HepG2 (cell line): ENCODE measurements around the gene PUS7. TPM values are rescaled to one million over a fixed set of nuclear protein-coding genes. Genes with fewer than 3 reads are reported as not detected.

Experiments
- ATAC-seq: fragments of 200-7000 bp; cut with Tn5 transposase; 3 replicates; pipeline ENCODE4 v1.9.1; 2020; ENCODE audit warnings: mild to moderate bottlenecking, moderate library complexity
- BruUV-seq: library from RNA; stranded (reverse); fragments of 400-500 nt; replicated peaks from 2 replicates; lab custom pipeline; 2021; lab: Mats Ljungman, UMichigan
- CTCF ChIA-PET: fragments of 300-600 bp; formaldehyde crosslinking; extraction: SDS; loops from one replicate; lab custom pipeline; 2021; ENCODE audit warnings: low total read pairs, inconsistent platforms, low intra/inter-chr PET ratio; lab: Yijun Ruan, JAX
- POLR2A ChIA-PET: fragments of 350-600 bp; sonication (Branson Sonifier 250); formaldehyde crosslinking; loops from one replicate; lab custom pipeline; 2020; ENCODE audit warnings: antibody characterized with exemption, inconsistent platforms; lab: Yijun Ruan, JAX
- DNase-seq: peaks from one replicate; pipeline ENCODE4 v3.0.0-alpha.2; 2015; ENCODE audit warnings: low spot score
- FAIRE-seq: peaks from 3 replicates; lab custom pipeline; 2011; peaks lifted over from hg19 to GRCh38; lab: Jason Lieb, UNC
- H2AFZ ChIP-seq: one replicate; pipeline ENCODE4 v1.6.1; 2011; ENCODE audit warnings: low read length, inconsistent platforms
- H3K27ac ChIP-seq: fragments of 300-600 bp; 3 replicates; pipeline ENCODE4 v1.8.0; 2011; ENCODE audit warnings: mixed run types, mild to moderate bottlenecking, mixed read lengths, low read length, inconsistent platforms; ENCODE audit not compliant: insufficient read depth; ENCODE audit errors: extremely low read length
- H3K27me3 ChIP-seq, 2 experiments: fragments of 200-600 bp in 1 of 2; 2 replicates in 1 of 2; 3 replicates in 1 of 2; pipeline versions ENCODE4 v1.6.0 to v1.8.0; 2011; ENCODE audit warnings: low read length in 2 of 2, mild to moderate bottlenecking in 2 of 2, moderate library complexity in 2 of 2, inconsistent platforms in 1 of 2; ENCODE audit not compliant: insufficient read depth in 2 of 2, control insufficient read depth in 1 of 2
- H3K36me3 ChIP-seq, 2 experiments: fragments of 200-600 bp in 1 of 2; replicated peaks in 1 of 2; 2 replicates in 1 of 2; 3 replicates in 1 of 2; pipeline versions ENCODE4 v1.5.1 to v1.8.0; 2011; ENCODE audit warnings: low read length in 2 of 2, inconsistent platforms in 1 of 2; ENCODE audit not compliant: insufficient read depth in 2 of 2, control insufficient read depth in 1 of 2
- H3K4me1 ChIP-seq: 2 replicates; pipeline ENCODE4 v1.5.1; 2012; ENCODE audit warnings: low read length, inconsistent platforms; ENCODE audit not compliant: insufficient read depth
- H3K4me2 ChIP-seq: 2 replicates; pipeline ENCODE4 v1.6.0; 2011; ENCODE audit warnings: low read depth, low read length, inconsistent platforms
- H3K4me3 ChIP-seq, 3 experiments: fragments of 200-600 bp in 1 of 3; sonication (generic), shearing (Covaris generic) in 1 of 3; replicated peaks in 1 of 3; 2 replicates each; pipeline ENCODE4 v1.5.1; 2011 to 2016; ENCODE audit warnings: low read length in 3 of 3, inconsistent platforms in 2 of 3, low read depth in 2 of 3, mild to moderate bottlenecking in 2 of 3, control low read depth in 1 of 3, mixed read lengths in 1 of 3; ENCODE audit not compliant: insufficient read depth in 1 of 3
- H3K79me2 ChIP-seq: one replicate; pipeline ENCODE4 v1.6.1; 2011; ENCODE audit warnings: low read length, inconsistent platforms; ENCODE audit not compliant: insufficient read depth
- H3K9ac ChIP-seq: 2 replicates; pipeline ENCODE4 v1.6.0; 2011; ENCODE audit warnings: mild to moderate bottlenecking, low read depth, low read length, inconsistent platforms; ENCODE audit not compliant: insufficient read depth
- H3K9me3 ChIP-seq: 2 replicates; pipeline ENCODE4 v1.5.1; 2012; ENCODE audit warnings: mild to moderate bottlenecking, low read length
- H4K20me1 ChIP-seq: 2 replicates; pipeline ENCODE4 v1.6.0; 2011; ENCODE audit warnings: inconsistent platforms, mild to moderate bottlenecking, low read length, moderate library complexity; ENCODE audit not compliant: insufficient read depth
- ARHGAP35 ChIP-seq: sonication (generic); formaldehyde crosslinking; IDR thresholded peaks from 2 replicates; pipeline ENCODE4 v1.9.0; 2022; ENCODE audit warnings: mild to moderate bottlenecking, inconsistent platforms, moderate library complexity, missing genetic modification reagents, borderline replicate concordance
- HDAC2 ChIP-seq: sonication (generic); formaldehyde crosslinking; IDR thresholded peaks from 2 replicates; pipeline ENCODE4 v1.4.0; 2020; ENCODE audit warnings: missing genetic modification reagents
- POLR2A ChIP-seq, 2 experiments: IDR thresholded peaks; 2 replicates each; pipeline ENCODE4 v1.6.1; 2011; ENCODE audit warnings: low read depth in 2 of 2, low read length in 2 of 2, mild to moderate bottlenecking in 1 of 2, moderate library complexity in 1 of 2; ENCODE audit not compliant: insufficient read depth in 1 of 2
- SKIL ChIP-seq: sonication (generic); formaldehyde crosslinking; IDR thresholded peaks from 2 replicates; pipeline ENCODE4 v1.8.0; 2022; ENCODE audit warnings: missing genetic modification reagents, mild to moderate bottlenecking, moderate library complexity, borderline replicate concordance
- YEATS2 ChIP-seq: sonication (generic); formaldehyde crosslinking; IDR thresholded peaks from 2 replicates; pipeline ENCODE4 v1.4.0; 2020; ENCODE audit warnings: missing genetic modification reagents, borderline replicate concordance
- ZFP41 ChIP-seq: sonication (generic); formaldehyde crosslinking; IDR thresholded peaks from 2 replicates; pipeline ENCODE4 v1.4.0; 2020; ENCODE audit warnings: mild to moderate bottlenecking, missing genetic modification reagents, borderline replicate concordance
- ZNF761 ChIP-seq: sonication (generic); formaldehyde crosslinking; conservative IDR thresholded peaks from 2 replicates; pipeline ENCODE4 v1.4.0; 2020; ENCODE audit warnings: mild to moderate bottlenecking, missing genetic modification reagents
- WGBS: methylation state at CpG from one replicate; pipeline ENCODE4 v1.1.6; 2017; ENCODE audit warnings: low lambda C conversion rate; 5-methylcytosine and 5-hydroxymethylcytosine counted together
- in situ Hi-C: cut with HindIII; loops from 2 replicates; pipeline ENCODE4 v1.10.0; 2017; ENCODE audit warnings: low pct_unique_long_range_greater_than_20kb; ENCODE audit not compliant: extremely low pct_ligation_motif_present
- intact Hi-C: fragments of 100-400 bp; cut with micrococcal nuclease; formaldehyde crosslinking; loops from one replicate; pipeline ENCODE4 v1.10.0; 2022; ENCODE audit not compliant: unreplicated experiment
- polyA plus RNA-seq, 8 experiments: library from polyadenylated mRNA; depleted of rRNA in 3 of 8; stranded (reverse) in 7 of 8; unstranded in 1 of 8; fragments of >200 nt; fragmentation: Illumina TruSeq in 4 of 8; extraction: Trizol in 4 of 8; gene quantifications; 2 replicates each; pipeline versions ENCODE4 v1.2.1 to v1.2.3, GENCODE V29; 2011 to 2016; ENCODE audit warnings: low read depth in 4 of 8, missing spikeins in 1 of 8, mixed read lengths in 1 of 8; ENCODE audit not compliant: insufficient read depth in 1 of 8
- total RNA-seq, 5 experiments: library from RNA; depleted of rRNA; stranded (reverse); fragments of >200 nt; fragmentation: Illumina TruSeq; extraction: Trizol; gene quantifications; 2 replicates each; pipeline ENCODE4 v1.2.3, GENCODE V29; 2016; ENCODE audit warnings: low read depth in 1 of 5
- TF ChIP-seq, protein P1 (sequence below): sonication (generic); formaldehyde crosslinking; IDR thresholded peaks from 2 replicates; pipeline ENCODE4 v1.5.1; 2020; ENCODE audit warnings: mild to moderate bottlenecking, missing genetic modification reagents, borderline replicate concordance
- TF ChIP-seq, protein P2 (sequence below): sonication (generic); formaldehyde crosslinking; IDR thresholded peaks from 2 replicates; pipeline ENCODE4 v1.8.0; 2023; ENCODE audit warnings: mild to moderate bottlenecking, missing genetic modification reagents

PUS7 gene
- total and polyA plus RNA-seq, 2 of the 13 experiments (the other 11 are each of a cell fraction or from before 2014, with no cell fraction given): 14.4 to 41.2 TPM

GRCh38 chr7:105457619-105458225 is 64.3 kb downstream of the PUS7 start:
- no peaks in the 10 kb centered on the region for H3K27me3 ChIP-seq
- H3K4me1 ChIP-seq: no peaks in the 10 kb centered on the region
- TF ChIP-seq, protein P1, sequence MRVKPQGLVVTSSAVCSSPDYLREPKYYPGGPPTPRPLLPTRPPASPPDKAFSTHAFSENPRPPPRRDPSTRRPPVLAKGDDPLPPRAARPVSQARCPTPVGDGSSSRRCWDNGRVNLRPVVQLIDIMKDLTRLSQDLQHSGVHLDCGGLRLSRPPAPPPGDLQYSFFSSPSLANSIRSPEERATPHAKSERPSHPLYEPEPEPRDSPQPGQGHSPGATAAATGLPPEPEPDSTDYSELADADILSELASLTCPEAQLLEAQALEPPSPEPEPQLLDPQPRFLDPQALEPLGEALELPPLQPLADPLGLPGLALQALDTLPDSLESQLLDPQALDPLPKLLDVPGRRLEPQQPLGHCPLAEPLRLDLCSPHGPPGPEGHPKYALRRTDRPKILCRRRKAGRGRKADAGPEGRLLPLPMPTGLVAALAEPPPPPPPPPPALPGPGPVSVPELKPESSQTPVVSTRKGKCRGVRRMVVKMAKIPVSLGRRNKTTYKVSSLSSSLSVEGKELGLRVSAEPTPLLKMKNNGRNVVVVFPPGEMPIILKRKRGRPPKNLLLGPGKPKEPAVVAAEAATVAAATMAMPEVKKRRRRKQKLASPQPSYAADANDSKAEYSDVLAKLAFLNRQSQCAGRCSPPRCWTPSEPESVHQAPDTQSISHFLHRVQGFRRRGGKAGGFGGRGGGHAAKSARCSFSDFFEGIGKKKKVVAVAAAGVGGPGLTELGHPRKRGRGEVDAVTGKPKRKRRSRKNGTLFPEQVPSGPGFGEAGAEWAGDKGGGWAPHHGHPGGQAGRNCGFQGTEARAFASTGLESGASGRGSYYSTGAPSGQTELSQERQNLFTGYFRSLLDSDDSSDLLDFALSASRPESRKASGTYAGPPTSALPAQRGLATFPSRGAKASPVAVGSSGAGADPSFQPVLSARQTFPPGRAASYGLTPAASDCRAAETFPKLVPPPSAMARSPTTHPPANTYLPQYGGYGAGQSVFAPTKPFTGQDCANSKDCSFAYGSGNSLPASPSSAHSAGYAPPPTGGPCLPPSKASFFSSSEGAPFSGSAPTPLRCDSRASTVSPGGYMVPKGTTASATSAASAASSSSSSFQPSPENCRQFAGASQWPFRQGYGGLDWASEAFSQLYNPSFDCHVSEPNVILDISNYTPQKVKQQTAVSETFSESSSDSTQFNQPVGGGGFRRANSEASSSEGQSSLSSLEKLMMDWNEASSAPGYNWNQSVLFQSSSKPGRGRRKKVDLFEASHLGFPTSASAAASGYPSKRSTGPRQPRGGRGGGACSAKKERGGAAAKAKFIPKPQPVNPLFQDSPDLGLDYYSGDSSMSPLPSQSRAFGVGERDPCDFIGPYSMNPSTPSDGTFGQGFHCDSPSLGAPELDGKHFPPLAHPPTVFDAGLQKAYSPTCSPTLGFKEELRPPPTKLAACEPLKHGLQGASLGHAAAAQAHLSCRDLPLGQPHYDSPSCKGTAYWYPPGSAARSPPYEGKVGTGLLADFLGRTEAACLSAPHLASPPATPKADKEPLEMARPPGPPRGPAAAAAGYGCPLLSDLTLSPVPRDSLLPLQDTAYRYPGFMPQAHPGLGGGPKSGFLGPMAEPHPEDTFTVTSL (CRISPR knock-in tag): no peak
- TF ChIP-seq ARHGAP35 (CRISPR knock-in tag) (no peak), YEATS2 (CRISPR knock-in tag) (no peak), ZFP41 (no peak), ZNF761 (CRISPR knock-in tag) (no peak), HDAC2 (CRISPR knock-in tag) (no peak), POLR2A (IDR thresholded peaks at IDR 0.05; ENCODE audit: insufficient read depth in 1 of 2, low read depth in 2 of 2, low read length in 2 of 2) (no peak), SKIL (CRISPR knock-in tag) (no peak)
- TF ChIP-seq, protein P2, sequence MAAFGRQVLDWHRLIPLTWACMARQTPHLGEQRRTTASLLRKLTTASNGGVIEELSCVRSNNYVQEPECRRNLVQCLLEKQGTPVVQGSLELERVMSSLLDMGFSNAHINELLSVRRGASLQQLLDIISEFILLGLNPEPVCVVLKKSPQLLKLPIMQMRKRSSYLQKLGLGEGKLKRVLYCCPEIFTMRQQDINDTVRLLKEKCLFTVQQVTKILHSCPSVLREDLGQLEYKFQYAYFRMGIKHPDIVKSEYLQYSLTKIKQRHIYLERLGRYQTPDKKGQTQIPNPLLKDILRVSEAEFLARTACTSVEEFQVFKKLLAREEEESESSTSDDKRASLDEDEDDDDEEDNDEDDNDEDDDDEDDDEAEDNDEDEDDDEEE (CRISPR knock-in tag): no peak
- ATAC-seq: no peak
- CTCF ChIA-PET: no interaction called here
- no peak overlapping the region for H3K4me2 ChIP-seq
- no peak overlapping the region for H3K27ac ChIP-seq
- no peak for FAIRE-seq
- 98% methylated on average over 8 of the region's 8 CpGs for WGBS
- in situ Hi-C loops: no loop called here
- no peak for DNase-seq
- H2AFZ ChIP-seq: no peak overlapping the region
- BruUV-seq: no TSS peak
- H3K79me2 ChIP-seq: no peaks in the 10 kb centered on the region
- H3K4me3 ChIP-seq: no peak overlapping the region
- H4K20me1 ChIP-seq: no peaks in the 10 kb centered on the region
- no peaks in the 10 kb centered on the region for H3K9me3 ChIP-seq
- peaks cover 4 to 28% of the 10 kb centered on the region in 2 experiments; a peak in 4 of 5 replicates for H3K36me3 ChIP-seq
- POLR2A ChIA-PET: no interaction called here
- no peak overlapping the region for H3K9ac ChIP-seq
- intact Hi-C loops: no loop called here
